SW480 (cell line): ENCODE measurements around the gene PYHIN1.
"Not testable (repeated sequence)": the region's sequence is repeated elsewhere in the genome, so short reads cannot be mapped to it uniquely, and the experiment has no call there.

Experiments used
- DNase-seq: peaks from one replicate; pipeline ENCODE4 v3.0.0-alpha.2; 2016; ENCODE audit warnings: low spot score

The PYHIN1 gene

DNA sequence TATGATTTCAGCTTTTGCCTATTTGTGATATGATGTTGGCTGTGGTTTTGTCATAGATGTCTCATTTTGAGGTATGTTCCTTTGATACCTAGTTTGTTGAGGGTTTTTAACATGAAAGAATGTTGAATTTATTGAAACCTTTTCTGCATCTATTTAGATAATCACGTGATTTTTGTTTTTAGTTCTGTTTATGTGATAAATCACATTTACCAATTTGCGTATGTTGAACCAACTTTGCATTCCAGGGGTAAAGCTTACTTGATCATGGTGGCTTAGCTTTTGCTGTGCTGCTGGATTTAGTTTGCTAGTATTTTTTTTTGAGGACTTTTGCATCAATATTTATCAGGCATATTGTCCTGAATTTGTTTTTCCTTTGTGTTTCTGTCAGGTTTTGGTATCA, 51.9 kb downstream of the PYHIN1 start:
- no peak for DNase-seq

DNA sequence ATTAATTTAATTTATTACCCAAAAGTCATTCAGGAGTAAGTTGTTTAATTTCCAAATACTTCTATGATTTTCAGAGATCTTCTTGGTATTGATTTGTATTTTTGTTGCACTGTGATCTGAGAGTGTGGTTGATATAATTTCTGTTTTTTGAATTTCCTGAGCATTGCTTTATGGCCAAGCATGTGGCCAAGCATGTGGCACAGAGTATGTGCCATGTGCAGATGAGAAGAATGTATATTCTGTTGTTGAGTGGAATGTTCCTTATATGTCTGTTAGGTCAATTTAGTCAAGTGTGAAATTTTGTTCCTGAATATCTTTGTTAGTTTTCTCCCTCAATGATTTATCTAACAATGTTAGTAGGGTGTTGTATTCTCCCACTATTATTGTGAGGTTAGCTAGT, 53.0 kb downstream of the PYHIN1 start:
- no peak for DNase-seq

GRCh38 chr1:158989424-158989823, 58.1 kb downstream of the PYHIN1 start:
- DNase-seq = no peak

- no peak for DNase-seq
Measured at GRCh38 chr1:158992787-158993312, 61.5 kb downstream of the PYHIN1 start.

DNA sequence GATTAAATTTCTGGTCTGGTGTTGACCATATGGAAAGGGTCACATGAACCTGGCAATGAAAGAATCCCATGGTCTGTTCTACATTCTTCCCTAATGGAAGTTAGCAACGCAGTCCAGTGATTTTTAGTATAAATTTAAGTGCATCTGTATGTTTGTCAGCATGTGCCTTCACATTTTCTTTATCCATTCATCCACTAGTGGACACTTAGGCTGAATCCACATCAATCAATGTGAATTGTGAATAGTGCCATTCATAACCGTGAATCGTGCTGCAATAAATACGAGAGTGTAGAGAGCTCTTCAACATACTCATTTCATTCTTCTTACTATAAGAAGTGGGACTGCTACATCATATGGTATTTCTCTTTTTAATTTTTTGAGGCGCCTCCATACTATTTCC, 65.6 kb downstream of the PYHIN1 start:
- no peak for DNase-seq

- no peak for DNase-seq
Measured at GRCh38 chr1:158998037-158998780, 66.9 kb downstream of the PYHIN1 start.

- DNase-seq = peak; percentile 44
Measured at GRCh38 chr1:158998781-158999161, 67.4 kb downstream of the PYHIN1 start.

DNA sequence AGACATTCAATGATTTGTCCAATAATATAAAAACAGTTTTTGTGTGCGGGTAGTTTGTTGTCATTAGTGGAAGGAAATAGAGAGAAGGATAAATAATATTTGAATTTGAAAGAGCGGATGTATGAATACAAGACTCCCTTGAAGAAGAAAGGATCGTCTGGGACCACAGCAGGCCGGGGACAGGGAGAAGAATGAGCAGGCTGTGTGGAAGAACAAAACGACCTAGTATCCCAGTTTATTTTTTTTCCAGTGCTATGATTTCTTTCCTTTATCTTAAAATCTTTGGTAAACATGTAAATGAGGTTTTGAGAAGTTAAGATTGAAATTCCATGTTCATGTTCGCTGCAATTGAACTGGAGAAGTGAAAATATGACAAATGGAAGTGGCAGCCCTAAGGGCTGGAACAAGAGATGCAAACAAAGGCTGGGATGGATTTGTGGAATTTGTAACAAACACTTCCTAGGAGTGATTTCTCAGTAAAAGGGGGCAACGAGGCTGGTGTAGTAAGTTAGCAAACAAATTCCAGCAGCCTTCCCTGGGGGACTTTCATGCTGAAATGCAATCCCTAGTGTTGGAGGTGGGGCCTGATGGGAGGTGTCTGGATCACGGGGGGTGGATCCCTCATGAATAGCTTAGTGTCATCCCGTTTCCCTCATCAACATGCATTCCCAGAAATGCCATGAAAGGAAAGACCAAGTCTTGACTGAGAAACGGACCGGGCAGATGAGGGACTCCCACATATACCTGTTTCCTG, 68.1 kb downstream of the PYHIN1 start:
- DNase-seq = no peak

- DNase-seq = no peak
Measured at GRCh38 chr1:159000070-159000409, 68.7 kb downstream of the PYHIN1 start.

DNA sequence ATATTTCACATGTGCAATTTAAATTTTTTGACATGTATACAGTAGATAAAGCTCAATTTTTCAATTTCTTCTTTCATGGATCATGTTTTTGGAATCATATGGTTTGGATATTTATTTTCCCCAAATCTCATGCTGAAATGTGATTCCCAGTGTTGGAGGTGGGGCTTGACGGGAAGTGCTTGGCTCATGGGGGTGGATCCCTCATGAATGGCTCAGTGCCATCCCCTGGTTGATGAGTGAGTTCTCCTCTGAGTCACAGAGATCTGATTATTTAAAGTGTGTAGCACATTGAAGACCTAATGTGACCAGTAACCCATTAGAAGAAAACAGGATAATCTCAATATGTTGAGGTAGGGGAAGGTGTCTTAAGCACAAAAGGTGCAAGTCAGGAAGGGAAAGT, 69.3 kb downstream of the PYHIN1 start:
- DNase-seq = peak; percentile 4

- DNase-seq = no peak
Measured at GRCh38 chr1:159005161-159005560, 73.8 kb downstream of the PYHIN1 start.

DNA sequence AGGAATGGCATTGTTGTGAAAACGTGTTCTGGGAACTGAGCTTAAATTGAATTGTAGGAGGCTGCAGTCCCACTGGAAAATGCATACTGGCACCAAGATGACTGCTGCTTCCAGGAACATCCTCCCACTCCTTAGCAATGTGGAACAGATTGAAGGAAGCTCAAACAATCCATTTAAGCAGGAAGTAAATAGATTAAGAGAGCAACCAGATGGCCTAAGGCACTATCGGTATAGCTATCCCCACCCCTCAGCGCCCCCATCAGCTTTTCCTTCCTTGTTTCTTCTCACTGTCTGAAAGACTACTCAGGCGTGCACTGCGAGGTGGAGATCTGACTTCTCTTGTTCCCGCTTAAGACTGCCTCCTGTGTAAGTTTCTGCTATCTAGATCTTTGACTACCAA, 74.3 kb downstream of the PYHIN1 start:
- no peak for DNase-seq

GRCh38 chr1:159006210-159006807, 75.0 kb downstream of the PYHIN1 start:
- not testable (repeated sequence) for DNase-seq

GRCh38 chr1:159007726-159008125, 76.4 kb downstream of the PYHIN1 start:
- no peak for DNase-seq

DNA sequence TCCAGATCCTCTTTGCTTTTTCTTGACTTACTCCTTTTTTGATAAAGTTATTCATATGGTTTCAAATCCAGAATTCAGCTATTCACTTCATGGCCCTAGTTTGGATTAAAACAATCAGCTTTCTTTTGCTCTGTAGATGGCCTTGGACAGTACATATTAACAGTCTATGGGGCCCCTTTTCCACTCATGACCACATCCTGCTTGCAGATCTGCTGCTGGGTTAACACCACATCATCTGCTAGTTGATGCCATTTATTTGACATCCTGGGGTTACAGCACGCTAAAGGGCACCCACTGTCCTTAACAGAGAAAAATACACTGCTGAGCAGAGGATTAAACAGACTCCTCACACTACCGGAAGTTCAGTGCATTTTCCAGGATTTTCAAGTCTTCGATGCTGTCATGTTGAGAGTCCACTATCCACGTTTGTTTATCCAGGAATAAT, 77.4 kb downstream of the PYHIN1 start:
- no peak for DNase-seq

GRCh38 chr1:159009287-159009686, 77.9 kb downstream of the PYHIN1 start:
- no peak for DNase-seq

- peak; percentile 14 for DNase-seq
Measured at GRCh38 chr1:159009704-159010361, 78.5 kb downstream of the PYHIN1 start, which contains the start of gene IFI16. TSS of gene IFI16 (plus strand) at chr1:159009907. CDS start at chr1:159014681, 4,774 bp downstream.

DNA sequence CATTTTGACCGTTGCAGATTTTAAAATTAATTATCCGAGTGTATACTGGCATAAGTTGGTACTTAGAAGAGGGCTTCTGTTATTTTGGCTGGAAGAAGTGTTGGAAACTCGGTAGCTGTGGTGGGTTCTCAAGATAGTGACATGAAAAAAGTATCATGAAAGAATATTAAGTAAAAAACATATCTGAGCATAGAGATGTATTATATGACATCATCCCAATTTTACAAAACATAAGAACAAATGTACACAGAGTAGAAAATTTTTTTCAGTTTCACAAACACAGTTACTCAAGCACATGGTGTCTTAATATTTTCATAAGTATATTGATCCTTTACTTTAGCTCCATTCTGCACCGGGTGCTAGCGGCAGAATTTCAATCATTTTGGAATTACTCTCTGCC, 79.0 kb downstream of the PYHIN1 start:
- no peak for DNase-seq

GRCh38 chr1:159011001-159011400, 79.6 kb downstream of the PYHIN1 start:
- DNase-seq = not testable (repeated sequence)

GRCh38 chr1:159011751-159012150, 80.4 kb downstream of the PYHIN1 start:
- DNase-seq = no peak

DNA sequence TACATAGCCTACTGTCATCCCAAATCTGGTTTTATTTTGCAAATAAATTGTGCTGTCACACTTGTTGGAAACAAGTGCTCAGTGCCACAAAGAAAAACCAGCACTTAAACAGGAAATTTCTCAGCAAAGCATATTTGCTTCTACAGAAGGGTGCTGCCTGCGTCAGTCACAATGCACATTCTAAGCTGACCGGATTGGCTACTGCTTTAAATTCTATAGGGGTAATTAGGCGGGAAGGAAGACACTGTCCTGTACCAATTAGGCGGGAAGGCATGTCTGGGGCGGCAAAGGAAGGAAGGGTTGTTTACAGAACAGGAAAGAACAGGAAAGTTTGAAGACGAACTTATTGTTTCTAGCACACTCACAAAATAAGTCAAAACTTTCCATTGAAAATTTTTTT, 81.1 kb downstream of the PYHIN1 start:
- DNase-seq = no peak

GRCh38 chr1:159014003-159014571, 82.7 kb downstream of the PYHIN1 start:
- DNase-seq = no peak
